Hematopoietic multipotent progenitor cell treated with erythropoietin and hydrocortisone succinate and interleukin-3 and kit ligand, for 6 days (in vitro differentiated cells): Measurements from ENCODE around the gene STXBP4.

Source experiments
- DNase-seq: peaks from one replicate; pipeline ENCODE4 v3.0.0-alpha.2; 2015

STXBP4 gene

GRCh38 chr17:55133583-55133982 is 165.0 kb downstream of the STXBP4 start:
- DNase-seq, result no peak

GRCh38 chr17:55134486-55135157 is 166.1 kb downstream of the STXBP4 start:
- no peak for DNase-seq

GRCh38 chr17:55140809-55141208 is 172.2 kb downstream of the STXBP4 start:
- DNase-seq, result no peak

GRCh38 chr17:55144518-55144917 is 176.0 kb downstream of the STXBP4 start:
- no peak for DNase-seq

- DNase-seq, result no peak
Measured at GRCh38 chr17:55149485-55149884, 180.9 kb downstream of the STXBP4 start.

- DNase-seq, result no peak
Measured at GRCh38 chr17:55152236-55152635, 183.7 kb downstream of the STXBP4 start.

GRCh38 chr17:55154101-55154500 is 185.5 kb downstream of the STXBP4 start:
- no peak for DNase-seq

- no peak for DNase-seq
Measured at GRCh38 chr17:55155856-55156560, 187.4 kb downstream of the STXBP4 start.

- no peak for DNase-seq
Measured at GRCh38 chr17:55157165-55157564, 188.6 kb downstream of the STXBP4 start.

GRCh38 chr17:55158439-55158838 is 189.9 kb downstream of the STXBP4 start:
- DNase-seq, result no peak

- DNase-seq, result no peak
Measured at GRCh38 chr17:55159251-55159650, 190.7 kb downstream of the STXBP4 start.

- DNase-seq, result no peak
Measured at GRCh38 chr17:55160501-55160900, 191.9 kb downstream of the STXBP4 start.

GRCh38 chr17:55161935-55162555 is 193.5 kb downstream of the STXBP4 start:
- DNase-seq, result peak; percentile 5

GRCh38 chr17:55162556-55162946 is 194.0 kb downstream of the STXBP4 start:
- no peak for DNase-seq

- no peak for DNase-seq
Measured at GRCh38 chr17:55163408-55163807, 194.8 kb downstream of the STXBP4 start.

GRCh38 chr17:55166506-55166905 is 197.9 kb downstream of the STXBP4 start:
- DNase-seq, result no peak

GRCh38 chr17:55167024-55167725 is 198.6 kb downstream of the STXBP4 start:
- no peak for DNase-seq

- DNase-seq, result no peak
Measured at GRCh38 chr17:55168958-55169687, 200.6 kb downstream of the STXBP4 start.

- no peak for DNase-seq
Measured at GRCh38 chr17:55171634-55172328, 203.2 kb downstream of the STXBP4 start.

- DNase-seq, result no peak
Measured at GRCh38 chr17:55172612-55173011, 204.0 kb downstream of the STXBP4 start.

- no peak for DNase-seq
Measured at GRCh38 chr17:55174133-55174532, 205.6 kb downstream of the STXBP4 start.

GRCh38 chr17:55175788-55176427 is 207.3 kb downstream of the STXBP4 start:
- peak; percentile 20 for DNase-seq
